Type B pancreatic cell (in vitro differentiated cells): Measurements from ENCODE around the gene EGLN3. TPM values are rescaled to one million over a fixed set of nuclear protein-coding genes. Genes with fewer than 3 reads are reported as not detected.

Experiments used
- DNase-seq: peaks from one replicate; pipeline ENCODE4 v3.0.0; 2021; ENCODE audit warnings: mixed read lengths; ENCODE audit not compliant: unreplicated experiment; ENCODE audit errors: extremely low spot score
- H3K27ac Mint-ChIP-seq: 2 replicates; pipeline ENCODE4 v1.8.0; 2021; ENCODE audit warnings: mild to moderate bottlenecking, mixed read lengths
- H3K27me3 Mint-ChIP-seq: 2 replicates; pipeline ENCODE4 v1.8.0; 2021; ENCODE audit warnings: mixed read lengths
- H3K36me3 Mint-ChIP-seq: 2 replicates; pipeline ENCODE4 v1.8.0; 2021; ENCODE audit warnings: mixed read lengths
- H3K4me1 Mint-ChIP-seq: one replicate; pipeline ENCODE4 v1.8.0; 2021; ENCODE audit warnings: mixed read lengths; ENCODE audit not compliant: unreplicated experiment
- H3K4me3 Mint-ChIP-seq: 2 replicates; pipeline ENCODE4 v1.8.0; 2021; ENCODE audit warnings: mild to moderate bottlenecking, mixed read lengths
- H3K9me3 Mint-ChIP-seq: 2 replicates; pipeline ENCODE4 v1.8.0; 2021; ENCODE audit warnings: mixed read lengths
- total RNA-seq: library from RNA; stranded (reverse); gene quantifications from 2 replicates; pipeline ENCODE4 v1.2.1, GENCODE V29; 2021; ENCODE audit warnings: low replicate concordance
- TF ChIP-seq, protein P1 (sequence below): fragments of 200-600 bp; sonication (generic); conservative IDR thresholded peaks from 2 replicates; pipeline ENCODE4 v1.5.0; 2021; ENCODE audit warnings: antibody characterized with exemption, mild to moderate bottlenecking

The EGLN3 gene
- total RNA-seq, 1 donor from 2014 or later: 13.6 TPM

DNA sequence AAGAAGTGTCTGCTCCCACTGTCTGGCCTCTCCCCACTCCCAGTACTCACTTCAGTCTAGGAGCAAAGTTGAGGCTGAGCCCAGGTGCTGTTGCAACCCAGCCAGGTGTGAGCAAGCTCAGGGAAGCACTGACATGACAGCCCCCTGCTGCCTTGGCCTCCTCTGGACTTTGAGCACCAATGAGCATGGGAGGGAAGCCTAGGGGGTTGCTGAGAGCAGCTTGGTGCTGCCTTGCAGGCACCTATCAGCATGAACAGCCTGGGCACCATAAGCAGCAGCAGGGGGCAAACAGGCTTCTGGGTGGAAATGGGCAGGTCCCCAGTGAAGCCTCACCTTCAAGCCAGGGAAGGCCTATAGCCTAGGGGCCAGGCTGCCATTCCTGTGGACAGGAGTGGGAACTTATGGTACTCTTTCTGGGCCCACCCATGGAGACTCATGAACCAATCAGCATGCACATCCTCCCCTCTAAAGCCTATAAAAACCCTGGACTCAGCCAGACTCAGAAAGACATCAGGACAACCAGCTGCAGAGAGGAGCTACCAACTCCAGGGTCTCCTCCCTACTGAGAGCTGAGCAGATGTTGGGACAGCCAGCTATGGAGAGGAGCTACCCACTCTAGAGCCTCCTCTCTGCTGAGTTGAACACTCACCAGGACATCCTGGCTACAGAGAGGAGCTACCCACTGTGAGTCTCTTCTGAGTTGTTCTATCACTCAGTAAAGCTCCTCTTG lies 49.3 kb downstream of the EGLN3 start:
- H3K27me3 Mint-ChIP-seq: no peaks in the 10 kb centered on the region
- TF ChIP-seq, protein P1, sequence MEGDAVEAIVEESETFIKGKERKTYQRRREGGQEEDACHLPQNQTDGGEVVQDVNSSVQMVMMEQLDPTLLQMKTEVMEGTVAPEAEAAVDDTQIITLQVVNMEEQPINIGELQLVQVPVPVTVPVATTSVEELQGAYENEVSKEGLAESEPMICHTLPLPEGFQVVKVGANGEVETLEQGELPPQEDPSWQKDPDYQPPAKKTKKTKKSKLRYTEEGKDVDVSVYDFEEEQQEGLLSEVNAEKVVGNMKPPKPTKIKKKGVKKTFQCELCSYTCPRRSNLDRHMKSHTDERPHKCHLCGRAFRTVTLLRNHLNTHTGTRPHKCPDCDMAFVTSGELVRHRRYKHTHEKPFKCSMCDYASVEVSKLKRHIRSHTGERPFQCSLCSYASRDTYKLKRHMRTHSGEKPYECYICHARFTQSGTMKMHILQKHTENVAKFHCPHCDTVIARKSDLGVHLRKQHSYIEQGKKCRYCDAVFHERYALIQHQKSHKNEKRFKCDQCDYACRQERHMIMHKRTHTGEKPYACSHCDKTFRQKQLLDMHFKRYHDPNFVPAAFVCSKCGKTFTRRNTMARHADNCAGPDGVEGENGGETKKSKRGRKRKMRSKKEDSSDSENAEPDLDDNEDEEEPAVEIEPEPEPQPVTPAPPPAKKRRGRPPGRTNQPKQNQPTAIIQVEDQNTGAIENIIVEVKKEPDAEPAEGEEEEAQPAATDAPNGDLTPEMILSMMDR: no peak
- no peaks in the 10 kb centered on the region for H3K9me3 Mint-ChIP-seq
- no peaks in the 10 kb centered on the region for H3K4me1 Mint-ChIP-seq
- H3K36me3 Mint-ChIP-seq: no peaks in the 10 kb centered on the region
- H3K4me3 Mint-ChIP-seq: no peak overlapping the region
- no peak for DNase-seq
- H3K27ac Mint-ChIP-seq: no peak overlapping the region

DNA sequence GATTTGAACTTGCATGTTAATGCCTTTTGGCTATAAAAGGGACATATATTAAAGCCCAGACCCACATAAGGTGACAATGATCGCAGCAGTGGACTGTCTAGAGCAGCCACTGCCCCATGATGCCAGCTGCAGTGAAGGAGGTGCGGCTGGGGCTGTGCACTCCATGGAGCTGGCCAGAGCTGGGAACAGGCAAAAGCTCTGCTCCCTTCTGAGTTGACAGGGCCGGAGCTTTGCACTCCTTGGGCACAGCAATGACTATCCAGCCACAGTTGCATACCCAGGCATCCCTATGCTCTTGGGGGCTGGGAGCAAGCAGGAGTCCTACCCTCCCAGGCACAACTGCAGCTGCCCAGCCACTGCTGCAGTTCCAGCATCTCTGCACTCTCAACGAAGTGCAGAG lies 50.2 kb downstream of the EGLN3 start:
- no peak for DNase-seq
- H3K4me1 Mint-ChIP-seq: no peaks in the 10 kb centered on the region
- H3K9me3 Mint-ChIP-seq: no peaks in the 10 kb centered on the region
- TF ChIP-seq, protein P1: no peak
- H3K27me3 Mint-ChIP-seq: no peaks in the 10 kb centered on the region
- H3K27ac Mint-ChIP-seq: no peak overlapping the region
- no peak overlapping the region for H3K4me3 Mint-ChIP-seq
- no peaks in the 10 kb centered on the region for H3K36me3 Mint-ChIP-seq

DNA sequence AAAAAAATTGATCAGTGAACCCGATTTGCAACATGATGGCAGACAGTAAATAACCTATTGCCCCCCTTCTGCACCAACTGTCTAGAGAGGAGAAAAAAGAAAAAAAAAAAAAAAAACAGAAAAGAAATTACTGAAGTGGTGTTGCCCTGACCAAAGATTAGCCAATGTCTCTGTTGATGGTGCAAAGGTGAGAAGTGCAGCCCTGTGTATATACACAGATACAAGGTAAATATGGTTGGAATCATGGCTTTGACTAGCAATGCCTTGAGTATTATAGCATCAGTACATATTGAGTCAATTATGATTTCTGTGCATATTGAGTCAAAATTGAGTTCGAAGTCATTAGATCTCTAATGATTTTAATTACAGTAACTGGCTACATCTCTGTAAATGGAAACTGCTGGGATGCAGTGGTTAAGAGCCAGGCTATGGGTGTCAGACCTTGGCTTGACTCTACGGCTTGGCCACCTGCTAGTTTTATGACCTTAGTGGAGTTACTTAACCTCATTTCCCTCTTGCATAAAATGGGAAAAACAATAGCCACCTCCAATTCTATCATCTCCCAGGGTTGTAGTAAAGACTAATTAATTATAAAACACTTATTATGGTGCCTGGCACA lies 51.0 kb downstream of the EGLN3 start:
- no peaks in the 10 kb centered on the region for H3K9me3 Mint-ChIP-seq
- DNase-seq: no peak
- no peaks in the 10 kb centered on the region for H3K4me1 Mint-ChIP-seq
- no peak overlapping the region for H3K4me3 Mint-ChIP-seq
- no peak overlapping the region for H3K27ac Mint-ChIP-seq
- no peaks in the 10 kb centered on the region for H3K36me3 Mint-ChIP-seq
- TF ChIP-seq, protein P1: no peak
- no peaks in the 10 kb centered on the region for H3K27me3 Mint-ChIP-seq

DNA sequence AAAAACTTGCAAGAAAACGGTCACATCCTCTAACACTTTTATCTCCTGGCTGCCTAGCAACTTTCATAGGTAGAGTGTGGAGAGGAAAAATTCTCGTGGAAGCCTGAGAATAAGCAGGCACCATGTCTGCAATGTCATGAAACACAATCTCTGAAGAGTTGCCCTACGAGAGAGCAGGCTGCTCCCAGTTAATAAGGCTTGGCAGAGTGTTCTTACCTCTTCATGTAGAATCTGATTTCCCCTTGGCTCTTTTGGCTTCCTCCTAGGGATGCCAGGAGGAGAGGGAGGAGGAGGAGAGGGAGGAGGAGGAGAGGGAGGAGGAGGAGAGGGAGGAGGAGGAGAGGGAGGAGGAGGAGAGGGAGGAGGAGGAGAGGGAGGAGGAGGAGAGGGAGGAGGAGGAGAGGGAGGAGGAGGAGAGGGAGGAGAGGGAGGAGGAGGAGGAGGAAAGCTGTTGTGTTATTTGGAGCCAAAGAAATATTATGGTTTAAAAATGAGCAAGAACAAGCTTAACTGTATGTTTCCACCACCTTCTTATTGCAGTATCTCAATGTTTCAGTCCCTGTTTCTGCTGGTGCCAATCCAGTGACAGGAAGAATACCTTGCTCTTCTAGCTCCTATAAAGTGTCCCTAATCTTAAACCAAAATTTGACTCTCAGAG lies 52.9 kb downstream of the EGLN3 start:
- Mint-ChIP-seq H3K36me3 (no peaks in the 10 kb centered on the region), H3K4me1 (no peaks in the 10 kb centered on the region), H3K9me3 (no peaks in the 10 kb centered on the region), H3K27me3 (no peaks in the 10 kb centered on the region), H3K4me3 (no peak overlapping the region), H3K27ac (no peak overlapping the region)
- no peak for DNase-seq
- TF ChIP-seq, protein P1: no peak

DNA sequence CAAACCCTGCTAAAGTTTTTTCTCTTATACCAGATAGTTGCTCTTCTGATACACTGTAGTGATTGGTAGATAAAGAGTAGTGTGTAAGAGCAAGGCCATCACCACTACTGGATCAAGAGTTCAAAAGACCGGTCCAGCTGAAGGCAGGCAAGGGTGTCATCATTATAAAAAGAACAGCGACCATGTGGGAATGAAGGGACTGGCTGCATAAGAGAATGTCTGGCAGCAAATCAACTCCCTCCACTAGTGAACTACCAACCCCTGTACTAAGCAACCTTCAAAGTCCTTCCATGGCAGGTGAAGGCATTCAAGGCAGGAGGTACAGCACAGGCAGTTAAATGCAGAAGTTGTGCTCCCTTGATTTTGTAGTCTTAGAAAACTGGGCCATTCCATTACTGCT lies 53.5 kb downstream of the EGLN3 start:
- no peak for DNase-seq
- Mint-ChIP-seq H3K27ac (no peak overlapping the region), H3K36me3 (no peaks in the 10 kb centered on the region), H3K4me1 (no peaks in the 10 kb centered on the region), H3K4me3 (no peak overlapping the region), H3K27me3 (no peaks in the 10 kb centered on the region), H3K9me3 (no peaks in the 10 kb centered on the region)
- TF ChIP-seq, protein P1: no peak
